Activated CD4-positive, alpha-beta T cell treated with anti-CD3 and anti-CD28 coated beads, Interleukin-2, amount 10 ng/mL, durations not matched to agents 7 days and 5 days (primary cell): ENCODE results near the gene MGAT4B. TPM values are rescaled to one million over a fixed set of nuclear protein-coding genes. Genes with fewer than 3 reads are reported as not detected.
A peak's percentile ranks its signal among the peaks of the same experiment; 100 is the strongest.
"Not testable (repeated sequence)": the region's sequence is repeated elsewhere in the genome, so short reads cannot be mapped to it uniquely, and the experiment has no call there.

Source experiments
- CTCF ChIA-PET: fragments of 350-600 bp; sonication (Branson Sonifier 250); formaldehyde crosslinking; loops from one replicate; lab custom pipeline; 2021; ENCODE audit warnings: antibody characterized with exemption; lab: Charles Lee
- POLR2A ChIA-PET: fragments of 350-600 bp; sonication (Branson Sonifier 250); formaldehyde crosslinking; loops from one replicate; lab custom pipeline; 2021; ENCODE audit warnings: antibody characterized with exemption; lab: Charles Lee
- DNase-seq: peaks from one replicate; pipeline ENCODE4 v3.0.0-alpha.2; 2020
- H3K27ac Mint-ChIP-seq: one replicate; pipeline ENCODE4 v1.8.0; 2021; ENCODE audit warnings: mild to moderate bottlenecking, moderate library complexity, mixed read lengths
- H3K27me3 Mint-ChIP-seq: one replicate; pipeline ENCODE4 v1.8.0; 2021; ENCODE audit warnings: mixed read lengths
- H3K36me3 Mint-ChIP-seq: one replicate; pipeline ENCODE4 v1.8.0; 2021; ENCODE audit warnings: low read depth, mixed read lengths
- H3K4me1 Mint-ChIP-seq: one replicate; pipeline ENCODE4 v1.8.0; 2021; ENCODE audit warnings: mixed read lengths
- H3K4me3 Mint-ChIP-seq: one replicate; pipeline ENCODE4 v1.8.0; 2021; ENCODE audit warnings: mild to moderate bottlenecking, moderate library complexity, mixed read lengths
- H3K9me3 Mint-ChIP-seq: one replicate; pipeline ENCODE4 v1.8.0; 2021; ENCODE audit warnings: mixed read lengths
- total RNA-seq, 2 experiments: library from RNA; stranded (reverse); gene quantifications; one replicate each; pipeline ENCODE4 v1.2.3, GENCODE V29; 2021

MGAT4B gene
- 10 to 100 TPM; 86.2 to 87.7 TPM for total RNA-seq

GRCh38 chr5:179806250-179807048 is at the start of gene MGAT4B:
Gene MGAT4B, minus strand, starts transcription at chr5:179806866. Its CDS starts 283 bp downstream, at chr5:179806583.
- ChIA-PET CTCF (interaction anchor here (1.0 kb wide), 1 partner anchor 70 kb away, joined by 3 read pairs; no protein-coding TSS in a partner anchor), POLR2A (no interaction called here)
- Mint-ChIP-seq H3K9me3 (no peaks in the 10 kb centered on the region), H3K27me3 (no peaks in the 10 kb centered on the region), H3K36me3 (peaks cover 4% of the 10 kb centered on the region), H3K4me1 (peaks cover 31% of the 10 kb centered on the region), H3K4me3 (peak within 1 kb of the TSS; percentile 74), H3K27ac (peak within 1 kb of the TSS; percentile 83)
- peak; percentile 64 for DNase-seq

- Mint-ChIP-seq H3K4me1 (peaks cover 12% of the 10 kb centered on the region), H3K4me3 (no peak overlapping the region), H3K27me3 (no peaks in the 10 kb centered on the region), H3K27ac (no peak overlapping the region), H3K9me3 (no peaks in the 10 kb centered on the region), H3K36me3 (peaks cover 2% of the 10 kb centered on the region)
- ChIA-PET CTCF (no interaction called here), POLR2A (no interaction called here)
- DNase-seq = no peak
These were observed 47.7 kb upstream of the MGAT4B start for GRCh38 chr5:179854356-179854755.

GRCh38 chr5:179852993-179853547 is 46.4 kb upstream of the MGAT4B start:
- H3K4me1 Mint-ChIP-seq = peaks cover 9% of the 10 kb centered on the region
- H3K27me3 Mint-ChIP-seq = no peaks in the 10 kb centered on the region
- no peak overlapping the region for H3K27ac Mint-ChIP-seq
- H3K4me3 Mint-ChIP-seq = no peak overlapping the region
- no peaks in the 10 kb centered on the region for H3K9me3 Mint-ChIP-seq
- peaks cover 2% of the 10 kb centered on the region for H3K36me3 Mint-ChIP-seq
- CTCF ChIA-PET = no interaction called here
- POLR2A ChIA-PET = no interaction called here
- DNase-seq = no peak

- no peak for DNase-seq
- H3K36me3 Mint-ChIP-seq = peaks cover 33% of the 10 kb centered on the region
- H3K9me3 Mint-ChIP-seq = peaks cover 3% of the 10 kb centered on the region
- no peak overlapping the region for H3K27ac Mint-ChIP-seq
- ChIA-PET CTCF (no interaction called here), POLR2A (no interaction called here)
- no peak overlapping the region for H3K4me3 Mint-ChIP-seq
- H3K27me3 Mint-ChIP-seq = no peaks in the 10 kb centered on the region
- H3K4me1 Mint-ChIP-seq = peaks cover 8% of the 10 kb centered on the region
These were observed 35.0 kb upstream of the MGAT4B start for GRCh38 chr5:179841621-179842020.

GRCh38 chr5:179840766-179841165 is 34.1 kb upstream of the MGAT4B start:
- CTCF ChIA-PET = no interaction called here
- peaks cover 3% of the 10 kb centered on the region for H3K9me3 Mint-ChIP-seq
- peaks cover 16% of the 10 kb centered on the region for H3K4me1 Mint-ChIP-seq
- H3K4me3 Mint-ChIP-seq = no peak overlapping the region
- DNase-seq = no peak
- POLR2A ChIA-PET = no interaction called here
- no peaks in the 10 kb centered on the region for H3K27me3 Mint-ChIP-seq
- peaks cover 33% of the 10 kb centered on the region for H3K36me3 Mint-ChIP-seq
- H3K27ac Mint-ChIP-seq = no peak overlapping the region

- POLR2A ChIA-PET = no interaction called here
- Mint-ChIP-seq H3K27me3 (no peaks in the 10 kb centered on the region), H3K27ac (no peak overlapping the region), H3K4me1 (peaks cover 19% of the 10 kb centered on the region), H3K9me3 (peaks cover 5% of the 10 kb centered on the region), H3K36me3 (peaks cover 34% of the 10 kb centered on the region), H3K4me3 (no peak overlapping the region)
- CTCF ChIA-PET = interaction anchor here (0.6 kb wide), 1 partner anchor 85 kb away, joined by 4 read pairs; no protein-coding TSS in a partner anchor
- no peak for DNase-seq
These were observed 33.7 kb upstream of the MGAT4B start for GRCh38 chr5:179840321-179840720.

- Mint-ChIP-seq H3K27ac (no peak overlapping the region), H3K4me3 (no peak overlapping the region), H3K27me3 (no peaks in the 10 kb centered on the region), H3K36me3 (peaks cover 31% of the 10 kb centered on the region), H3K4me1 (peaks cover 19% of the 10 kb centered on the region), H3K9me3 (peaks cover 2% of the 10 kb centered on the region)
- DNase-seq = no peak
- CTCF ChIA-PET = interaction anchor here (0.6 kb wide), 1 partner anchor 84 kb away, joined by 4 read pairs; no protein-coding TSS in a partner anchor
- POLR2A ChIA-PET = no interaction called here
These were observed 32.9 kb upstream of the MGAT4B start for GRCh38 chr5:179839328-179840256.

- peak overlapping the region; percentile 9 for H3K4me3 Mint-ChIP-seq
- no peak for DNase-seq
- POLR2A ChIA-PET = interaction anchor here (1.5 kb wide), 1 partner anchor 17 kb away, joined by 5 read pairs; the partner anchor contains the start of gene SQSTM1
- peaks cover 39% of the 10 kb centered on the region for H3K36me3 Mint-ChIP-seq
- no peaks in the 10 kb centered on the region for H3K27me3 Mint-ChIP-seq
- CTCF ChIA-PET = interaction anchor here (0.6 to 1.5 kb wide), 4 partner anchors 24 to 74 kb away, joined by 3 to 4 read pairs (median 4); no protein-coding TSS in a partner anchor
- peak overlapping the region; percentile 89 for H3K27ac Mint-ChIP-seq
- H3K9me3 Mint-ChIP-seq = peaks cover 2% of the 10 kb centered on the region
- peaks cover 19% of the 10 kb centered on the region for H3K4me1 Mint-ChIP-seq
These were observed 30.7 kb upstream of the MGAT4B start for GRCh38 chr5:179837076-179838011.

- Mint-ChIP-seq H3K36me3 (peaks cover 41% of the 10 kb centered on the region), H3K4me3 (peak overlapping the region; percentile 26)
These were observed 29.8 kb upstream of the MGAT4B start for GRCh38 chr5:179836225-179837019.

GRCh38 chr5:179834871-179835270 is 28.2 kb upstream of the MGAT4B start:
- Mint-ChIP-seq H3K36me3 (peaks cover 51% of the 10 kb centered on the region), H3K4me1 (peaks cover 19% of the 10 kb centered on the region)
- POLR2A ChIA-PET, CTCF ChIA-PET, H3K27ac Mint-ChIP-seq, H3K27me3 Mint-ChIP-seq, H3K9me3 Mint-ChIP-seq, H3K4me3 Mint-ChIP-seq, DNase-seq: not testable (repeated sequence)

More at GRCh38 chr5:179836225-179837019, 29.8 kb upstream of the MGAT4B start:
- peaks cover 19% of the 10 kb centered on the region for H3K4me1 Mint-ChIP-seq
- ChIA-PET CTCF (interaction anchor here (0.8 to 1.5 kb wide), 3 partner anchors 23 to 73 kb away, joined by 3 to 4 read pairs (median 4); no protein-coding TSS in a partner anchor), POLR2A (interaction anchor here (1.5 kb wide), 1 partner anchor 16 kb away, joined by 5 read pairs; the partner anchor contains the start of gene SQSTM1)
- DNase-seq = peak; percentile 72
- H3K27ac Mint-ChIP-seq = peak overlapping the region; percentile 89
- peaks cover 2% of the 10 kb centered on the region for H3K9me3 Mint-ChIP-seq
- no peaks in the 10 kb centered on the region for H3K27me3 Mint-ChIP-seq

- Mint-ChIP-seq H3K36me3 (peaks cover 58% of the 10 kb centered on the region), H3K4me3 (no peak overlapping the region), H3K4me1 (peaks cover 19% of the 10 kb centered on the region), H3K27me3 (no peaks in the 10 kb centered on the region), H3K9me3 (peaks cover 2% of the 10 kb centered on the region), H3K27ac (no peak overlapping the region)
- POLR2A ChIA-PET = no interaction called here
- DNase-seq = no peak
- CTCF ChIA-PET = no interaction called here
These were observed 27.5 kb upstream of the MGAT4B start for GRCh38 chr5:179834120-179834519.
